ENCODE results near the gene TMEM170A. TPM values are rescaled to one million over a fixed set of nuclear protein-coding genes. Genes with fewer than 3 reads are reported as not detected.
"Not testable (repeated sequence)": the region's sequence is repeated elsewhere in the genome, so short reads cannot be mapped to it uniquely, and the experiment has no call there.

The TMEM170A gene
- total RNA-seq, 1 experiment from 2014 or later, result 34.5 TPM

GRCh38 chr16:75498605-75499322 lies 34.3 kb upstream of the TMEM170A start:
- H3K27ac ChIP-seq (ENCODE audit: low read depth, low read length); H3K9me3 ChIP-seq (ENCODE audit: control insufficient read depth in 1 of 2, insufficient read depth in 1 of 2, low read depth in 1 of 2, low read length in 2 of 2); POLR2A ChIA-PET; H3K4me3 ChIP-seq (replicated peaks in 1 of 2; ENCODE audit: low read depth in 1 of 2, low read length in 2 of 2); intact Hi-C loops (cut with micrococcal nuclease); H4K20me1 ChIP-seq (ENCODE audit: insufficient read depth); H3K36me3 ChIP-seq (ENCODE audit: control insufficient read depth in 1 of 2, insufficient read depth in 2 of 2, low read length in 2 of 2); H3K79me2 ChIP-seq (ENCODE audit: insufficient read depth, low read length); H3K9ac ChIP-seq (ENCODE audit: low read length); BruUV-seq (replicated peaks); H3K27me3 ChIP-seq (ENCODE audit: insufficient read depth, low read length); H3K4me2 ChIP-seq (ENCODE audit: low read length); H3K9me2 ChIP-seq (ENCODE audit: insufficient read depth); ATAC-seq; RAD21 ChIA-PET (ENCODE audit: low non-redundant PET in 1 of 2, low total read pairs in 2 of 2, uncharacterized antibody in 2 of 2, unreplicated experiment in 2 of 2); H2AFZ ChIP-seq (ENCODE audit: low read depth, low read length, poor library complexity, severe bottlenecking); DNase-seq (ENCODE audit: low read depth, low spot score): not testable (repeated sequence)
- H3K4me1 ChIP-seq (ENCODE audit: control insufficient read depth in 1 of 2, insufficient read depth in 2 of 2, low read length in 2 of 2), result peaks cover 13 to 34% of the 10 kb centered on the region in 2 experiments
- CTCF ChIA-PET, result interaction anchor here (0.8 kb wide), 1 partner anchor 18 kb away, joined by 4 read pairs; no protein-coding TSS in a partner anchor
- peak; percentile 9; the same call in 1 of the 2 replicates for TF ChIP-seq FOSL1 (IDR thresholded peaks at IDR 0.05; ENCODE audit: low read depth)

- intact Hi-C loops (cut with micrococcal nuclease), result no loop called here
- ChIA-PET POLR2A (no interaction called here), CTCF (interaction anchor here (0.8 kb wide), 1 partner anchor 19 kb away, joined by 4 read pairs; no protein-coding TSS in a partner anchor), RAD21 (ENCODE audit: low non-redundant PET in 1 of 2, low total read pairs in 2 of 2, uncharacterized antibody in 2 of 2, unreplicated experiment in 2 of 2) (no interaction called here)
- H3K27ac ChIP-seq (ENCODE audit: low read depth, low read length), result no peak overlapping the region
- H3K36me3 ChIP-seq (ENCODE audit: control insufficient read depth in 1 of 2, insufficient read depth in 2 of 2, low read length in 2 of 2), result no peaks in the 10 kb centered on the region
- H3K4me1 ChIP-seq (ENCODE audit: control insufficient read depth in 1 of 2, insufficient read depth in 2 of 2, low read length in 2 of 2), result peaks cover 14 to 31% of the 10 kb centered on the region in 2 experiments; a peak in 3 of 4 replicates
- no peak overlapping the region for H3K9ac ChIP-seq (ENCODE audit: low read length)
- no peaks in the 10 kb centered on the region for H3K27me3 ChIP-seq (ENCODE audit: insufficient read depth, low read length)
- H3K9me2 ChIP-seq (ENCODE audit: insufficient read depth), result no peaks in the 10 kb centered on the region
- H4K20me1 ChIP-seq (ENCODE audit: insufficient read depth), result no peaks in the 10 kb centered on the region
- H2AFZ ChIP-seq (ENCODE audit: low read depth, low read length, poor library complexity, severe bottlenecking), result no peak overlapping the region
- no peak for DNase-seq (ENCODE audit: low read depth, low spot score)
- no peak overlapping the region for H3K4me2 ChIP-seq (ENCODE audit: low read length)
- peaks cover 5% of the 10 kb centered on the region; the same call in 1 of the 2 replicates for H3K79me2 ChIP-seq (ENCODE audit: insufficient read depth, low read length)
- H3K9me3 ChIP-seq (ENCODE audit: control insufficient read depth in 1 of 2, insufficient read depth in 1 of 2, low read depth in 1 of 2, low read length in 2 of 2), result no peaks in the 10 kb centered on the region
- no peak overlapping the region for H3K4me3 ChIP-seq (replicated peaks in 1 of 2; ENCODE audit: low read depth in 1 of 2, low read length in 2 of 2)
- ATAC-seq, result no peak
- no TSS peak for BruUV-seq (replicated peaks)
- no peak for TF ChIP-seq SP1 (IDR thresholded peaks at IDR 0.05; ENCODE audit: low read depth)
- TF ChIP-seq POLR2AphosphoS5 (IDR thresholded peaks at IDR 0.05; ENCODE audit: low read depth, low read length), result no peak
- TF ChIP-seq CEBPB (IDR thresholded peaks at IDR 0.05; ENCODE audit: low read depth), result no peak
- no peak for TF ChIP-seq EZH2phosphoT487 (IDR thresholded peaks at IDR 0.05; ENCODE audit: borderline replicate concordance)
- TF ChIP-seq EZH2 (IDR thresholded peaks at IDR 0.05), result no peak
- TF ChIP-seq JUND (IDR thresholded peaks at IDR 0.05), result no peak
- no peak for TF ChIP-seq EGR1 (IDR thresholded peaks at IDR 0.05; ENCODE audit: low read depth)
- no peak for TF ChIP-seq SIN3A (IDR thresholded peaks at IDR 0.05; ENCODE audit: low read depth)
- TF ChIP-seq SRF (IDR thresholded peaks at IDR 0.05; ENCODE audit: low read depth), result no peak
- TF ChIP-seq ELF1 (IDR thresholded peaks at IDR 0.05; ENCODE audit: borderline replicate concordance, low read depth), result no peak
- no peak for TF ChIP-seq CTCF (IDR thresholded peaks at IDR 0.05 in 2 of 3, conservative IDR thresholded peaks at IDR 0.05 in 1 of 3; ENCODE audit: borderline replicate concordance in 1 of 3, insufficient read depth in 1 of 3, low read depth in 2 of 3, low read length in 2 of 3)
- TF ChIP-seq TCF7L2 (IDR thresholded peaks at IDR 0.05; ENCODE audit: borderline replicate concordance, extremely low read depth, insufficient read depth, insufficient read length), result no peak
- TF ChIP-seq REST (IDR thresholded peaks at IDR 0.05; ENCODE audit: low read depth), result no peak
- TF ChIP-seq MAX (IDR thresholded peaks at IDR 0.05), result no peak
Observed at GRCh38 chr16:75497558-75497957, 33.1 kb upstream of the TMEM170A start.

Measured in HCT116 (cell line).